HG02588 (cell line): Measurements from ENCODE around the gene RASSF5.
A peak's percentile ranks its signal among the peaks of the same experiment; 100 is the strongest.

ENCODE experiments used
- ATAC-seq: cut with Tn5 transposase; IDR thresholded peaks from one replicate; pipeline ENCODE4 v1.9.1; 2021; ENCODE audit warnings: mild to moderate bottlenecking, moderate library complexity; ENCODE audit not compliant: unreplicated experiment

Gene RASSF5

GRCh38 chr1:206495493-206496046, 11.8 kb upstream of the RASSF5 start:
- ATAC-seq, result no peak

GRCh38 chr1:206496131-206496793, 11.1 kb upstream of the RASSF5 start:
- ATAC-seq, result peak; percentile 57

DNA sequence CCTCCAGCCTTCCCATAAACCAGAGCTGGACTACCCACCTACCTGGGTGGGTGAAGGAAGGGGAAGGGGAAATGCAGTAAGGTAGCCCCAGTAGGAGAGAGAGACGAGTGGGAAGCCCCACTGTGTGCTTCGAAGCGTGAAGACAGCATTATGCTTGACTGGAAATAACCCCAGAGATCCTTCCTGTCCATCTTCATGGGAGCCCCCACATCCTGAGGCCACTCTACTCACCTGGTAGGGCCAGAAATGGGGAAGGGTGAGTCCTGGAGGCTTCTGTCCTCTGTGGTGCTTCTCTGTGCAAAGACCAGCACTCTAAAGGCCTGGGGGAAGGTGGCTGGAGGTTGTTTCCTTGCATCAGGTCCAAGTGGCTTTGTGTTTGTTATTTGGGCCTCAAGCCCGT, 10.0 kb upstream of the RASSF5 start:
- no peak for ATAC-seq

DNA sequence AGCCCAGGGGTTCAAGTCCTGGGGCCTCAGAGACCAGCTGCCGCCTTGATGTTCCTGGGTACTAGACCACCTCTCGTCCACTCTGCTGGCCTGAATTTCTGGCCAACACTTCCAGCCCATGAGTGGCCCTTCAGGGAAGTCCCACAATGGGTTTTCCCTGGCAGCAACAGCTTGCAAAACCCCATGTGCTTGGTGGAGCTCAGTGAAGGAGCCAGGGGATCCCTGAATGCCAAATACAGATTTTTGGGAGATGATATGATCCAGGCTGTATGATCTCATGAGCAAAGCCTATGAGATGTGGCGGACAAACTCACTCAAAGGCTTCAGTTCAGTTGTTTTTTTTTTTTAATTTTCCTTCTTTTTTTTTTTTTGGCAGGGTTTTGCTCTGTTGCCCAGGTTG, 9.6 kb upstream of the RASSF5 start:
- ATAC-seq, result no peak

GRCh38 chr1:206498685-206499084, 8.6 kb upstream of the RASSF5 start:
- no peak for ATAC-seq

DNA sequence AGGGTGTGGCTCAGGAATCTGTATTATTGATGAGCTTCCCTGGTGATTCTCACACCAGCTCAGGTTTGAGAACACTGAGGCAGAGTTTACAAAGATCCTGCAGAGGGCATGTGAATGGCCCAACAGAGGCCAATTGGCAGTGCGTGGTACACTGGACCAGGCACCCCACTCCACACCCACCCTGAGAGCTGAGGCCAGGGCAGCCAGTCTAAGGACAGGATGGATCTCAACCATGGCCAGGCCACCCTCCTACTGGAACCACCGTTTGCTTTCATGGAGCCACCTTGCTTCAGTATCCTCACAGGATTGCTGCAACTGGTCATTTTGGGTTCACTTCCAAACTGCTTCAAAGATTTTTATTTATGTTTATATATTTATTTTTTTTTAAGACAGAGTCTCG, 7.3 kb upstream of the RASSF5 start:
- no peak for ATAC-seq

DNA sequence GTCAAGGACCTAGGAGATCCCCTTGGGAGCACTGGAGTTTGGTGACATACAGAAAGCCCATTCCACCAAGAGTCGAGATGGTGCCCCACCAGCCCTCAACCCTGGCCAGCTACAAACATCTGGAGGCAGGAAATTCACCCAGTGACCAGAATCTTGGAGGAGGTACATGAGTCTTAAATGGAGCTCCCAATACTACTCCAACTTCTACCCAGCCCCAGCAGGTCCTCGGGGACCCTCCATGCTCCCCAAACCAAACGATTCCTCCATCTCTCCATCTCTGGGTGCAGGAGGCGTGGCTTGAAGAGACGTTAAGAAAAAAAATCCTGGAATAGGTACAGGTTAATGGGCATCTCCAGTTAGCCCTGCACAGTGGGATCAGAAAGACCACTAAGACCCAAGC, 5.5 kb upstream of the RASSF5 start:
- ATAC-seq, result no peak

DNA sequence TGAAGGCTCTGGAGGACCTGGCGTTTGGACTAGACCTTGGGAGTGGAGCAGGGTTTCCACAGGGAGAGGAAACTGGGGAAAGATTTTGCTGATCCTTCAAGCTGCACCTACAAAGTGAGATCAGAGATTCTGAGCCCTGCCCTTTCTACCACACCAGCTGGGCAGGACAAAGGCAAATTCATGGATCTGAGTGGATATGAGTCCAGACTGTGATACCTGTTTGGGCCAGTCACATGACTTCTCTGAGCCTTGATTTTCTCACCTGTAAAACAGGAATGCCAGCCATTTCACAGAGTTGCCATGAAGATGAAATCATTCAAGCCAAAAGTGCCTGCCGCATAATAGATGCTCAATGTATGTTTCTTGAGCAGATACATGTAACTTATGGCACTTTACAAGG, 4.9 kb upstream of the RASSF5 start:
- no peak for ATAC-seq

- no peak for ATAC-seq
Observed at GRCh38 chr1:206502812-206503211, 4.5 kb upstream of the RASSF5 start.

DNA sequence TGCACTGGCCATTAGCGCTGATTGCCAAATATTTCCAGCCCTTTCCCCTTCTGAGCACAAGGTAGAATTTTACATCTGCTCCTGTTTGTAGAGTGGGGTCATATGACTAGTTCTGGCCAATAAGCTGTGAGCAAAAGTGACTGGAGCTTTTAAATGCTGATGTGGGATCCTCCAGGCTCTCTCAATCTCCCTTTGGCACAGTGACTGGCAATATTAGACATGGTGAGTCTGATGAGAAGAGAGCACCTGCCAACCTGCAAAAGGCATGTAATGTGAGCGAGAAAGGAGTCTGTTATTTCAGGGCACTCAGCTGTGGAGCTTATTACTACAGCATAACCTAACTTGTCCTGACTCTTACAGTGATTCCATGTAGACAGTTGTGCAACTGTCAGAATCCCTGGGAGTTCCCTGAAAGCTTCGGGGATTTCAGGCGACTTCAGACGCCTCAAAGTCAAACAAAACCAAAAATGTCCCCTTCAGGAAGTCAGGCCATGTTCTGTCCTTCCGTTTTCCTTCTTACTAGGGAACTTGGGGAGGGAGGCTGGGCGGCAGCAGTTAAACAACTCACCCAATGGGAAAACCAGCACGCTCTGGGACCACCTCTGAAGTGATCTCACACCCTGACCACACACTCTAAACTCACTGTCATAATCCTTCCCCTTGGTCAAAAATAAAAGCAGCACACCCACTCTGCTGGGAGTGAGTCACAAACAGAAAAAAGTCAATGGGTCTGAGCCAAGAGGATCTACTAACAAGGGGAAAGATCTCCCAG, 3.6 kb upstream of the RASSF5 start:
- peak; percentile 54 for ATAC-seq

- no peak for ATAC-seq
Observed at GRCh38 chr1:206504363-206504713, 3.0 kb upstream of the RASSF5 start.

DNA sequence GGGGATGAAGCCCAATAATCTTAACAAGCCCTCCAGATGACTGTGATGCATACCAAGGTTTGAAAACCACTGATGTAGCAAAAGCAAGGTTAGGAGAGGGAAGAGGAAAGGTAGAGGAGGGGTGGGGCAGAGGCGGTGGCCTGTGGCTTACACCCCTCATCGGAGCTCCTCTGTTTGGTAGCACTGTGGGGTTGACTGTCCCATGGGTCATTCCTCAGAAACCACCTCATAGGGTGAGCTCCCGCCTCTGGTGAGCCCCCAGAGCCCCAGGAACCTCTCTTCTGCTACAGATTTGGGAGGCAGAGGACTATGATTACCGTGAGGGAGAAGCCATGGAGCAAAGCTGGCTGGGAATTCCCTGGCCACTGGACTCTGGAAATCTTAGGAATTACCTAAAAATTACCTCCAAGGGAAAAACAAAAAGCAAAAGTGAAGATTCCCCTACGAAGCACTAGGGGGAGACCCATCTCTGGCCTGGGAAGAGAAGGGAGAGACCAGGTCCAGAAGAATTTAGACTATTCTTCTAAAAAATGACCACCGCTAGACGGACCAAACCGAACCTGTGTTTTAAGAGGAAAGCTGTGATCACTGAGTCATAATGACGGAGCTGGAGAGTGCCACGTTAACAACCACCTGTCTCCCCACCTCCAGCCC, 1.5 kb upstream of the RASSF5 start:
- ATAC-seq, result no peak

DNA sequence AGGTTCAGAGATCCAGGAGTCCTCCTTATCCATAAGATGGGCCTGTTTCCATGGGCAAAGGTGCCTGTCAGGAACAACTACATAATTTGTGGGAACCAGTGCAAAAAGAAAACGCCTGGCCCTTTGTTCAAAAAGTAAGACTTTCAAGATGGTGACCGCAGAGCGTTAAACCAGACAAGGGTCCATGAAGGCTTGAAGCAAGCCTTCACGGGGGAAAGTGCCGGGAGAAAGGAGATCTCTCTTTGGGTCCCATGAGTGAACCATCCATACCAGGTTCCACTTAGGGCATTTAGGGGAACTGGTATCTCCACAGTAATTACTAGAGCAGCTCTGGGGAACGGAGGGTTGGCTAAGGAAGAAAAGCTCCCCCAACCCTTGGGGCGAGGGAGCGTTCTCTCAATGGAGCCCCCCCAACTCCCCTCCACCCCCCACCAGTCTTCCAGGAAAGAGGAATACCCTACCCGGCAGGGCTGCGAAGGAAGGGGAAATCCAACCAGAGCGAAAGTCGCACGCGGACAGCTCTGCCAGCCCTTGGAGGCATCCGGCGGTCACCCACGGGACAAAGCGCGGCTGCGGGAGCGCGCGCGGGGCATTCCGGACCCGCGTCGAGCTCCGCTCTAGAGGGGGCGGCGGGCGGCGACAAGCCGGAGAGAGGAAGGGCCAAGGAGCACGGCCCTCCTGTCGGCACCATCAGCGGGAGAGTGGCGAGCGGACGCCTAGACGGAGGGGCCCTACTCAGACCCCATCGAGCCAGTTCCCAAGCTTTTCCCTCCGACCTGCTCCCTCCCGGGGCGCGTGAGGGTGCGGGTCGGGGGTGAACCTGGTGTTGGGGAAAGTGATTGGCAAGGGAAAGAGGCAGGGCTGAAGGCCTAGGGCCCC, 687 bp upstream of the RASSF5 start:
- ATAC-seq, result peak; percentile 10

- no peak for ATAC-seq
Observed at GRCh38 chr1:206508130-206508889, 979 bp downstream of the RASSF5 start.

DNA sequence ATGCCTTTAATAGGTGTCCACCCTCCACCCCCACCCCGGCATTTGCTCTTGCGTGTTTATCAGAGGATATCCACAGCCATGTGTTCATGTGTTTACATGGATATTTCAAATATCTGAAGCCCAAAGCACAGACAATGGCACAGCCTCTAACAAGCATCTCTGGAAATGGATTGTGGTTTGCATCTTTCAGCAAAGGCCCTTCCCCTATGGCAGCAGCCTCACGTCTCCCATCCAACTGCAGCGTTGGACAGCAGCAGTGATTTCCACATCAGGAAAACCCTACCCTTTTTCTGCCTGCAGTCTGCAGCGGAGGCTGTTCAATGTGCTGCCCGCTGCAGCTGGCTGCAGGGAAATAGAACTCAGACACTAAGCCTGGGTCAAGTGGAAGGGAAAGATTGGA, 1.6 kb downstream of the RASSF5 start:
- ATAC-seq, result no peak

DNA sequence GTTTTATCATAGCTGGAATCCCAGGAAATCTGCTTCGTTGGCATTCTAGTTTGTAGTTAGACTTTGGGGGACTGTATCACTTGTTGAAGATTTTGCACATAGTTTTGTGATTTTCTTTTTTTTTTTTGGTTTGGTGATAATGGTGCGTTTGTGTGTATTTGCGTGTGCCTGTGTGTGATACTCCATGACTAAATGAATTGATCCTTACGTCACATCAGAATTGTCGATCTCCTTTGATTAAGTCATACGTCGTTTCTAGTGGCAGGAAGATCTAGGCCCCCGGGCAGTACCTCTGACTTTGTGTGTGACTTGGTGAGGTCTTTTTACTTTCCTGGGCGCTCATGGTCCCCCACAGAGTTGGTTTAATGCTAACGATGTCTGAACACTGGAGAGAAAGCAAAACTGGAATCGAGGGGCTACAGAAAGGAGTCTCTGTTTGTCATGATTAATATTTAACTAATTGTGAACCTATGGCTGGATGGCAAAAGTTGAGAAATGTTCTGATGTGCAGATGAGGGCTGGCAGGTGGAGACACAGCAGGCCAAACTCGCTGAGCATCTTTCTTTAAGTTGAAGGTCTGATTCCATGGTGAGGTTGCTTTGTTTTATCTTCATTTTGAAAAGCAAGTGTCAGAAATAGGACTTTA, 2.4 kb downstream of the RASSF5 start:
- ATAC-seq, result no peak

- ATAC-seq, result no peak
Observed at GRCh38 chr1:206510371-206510770, 3.0 kb downstream of the RASSF5 start.

GRCh38 chr1:206511362-206512057, 4.2 kb downstream of the RASSF5 start:
- no peak for ATAC-seq
